ENCODE data around the gene KHNYN. TPM values are rescaled to one million over a fixed set of nuclear protein-coding genes. Genes with fewer than 3 reads are reported as not detected.
A peak's percentile ranks its signal among the peaks of the same experiment; 100 is the strongest.

KHNYN gene
- total and polyA plus RNA-seq, 2 experiments from 2014 or later, result 2.7 to 28.1 TPM

DNA sequence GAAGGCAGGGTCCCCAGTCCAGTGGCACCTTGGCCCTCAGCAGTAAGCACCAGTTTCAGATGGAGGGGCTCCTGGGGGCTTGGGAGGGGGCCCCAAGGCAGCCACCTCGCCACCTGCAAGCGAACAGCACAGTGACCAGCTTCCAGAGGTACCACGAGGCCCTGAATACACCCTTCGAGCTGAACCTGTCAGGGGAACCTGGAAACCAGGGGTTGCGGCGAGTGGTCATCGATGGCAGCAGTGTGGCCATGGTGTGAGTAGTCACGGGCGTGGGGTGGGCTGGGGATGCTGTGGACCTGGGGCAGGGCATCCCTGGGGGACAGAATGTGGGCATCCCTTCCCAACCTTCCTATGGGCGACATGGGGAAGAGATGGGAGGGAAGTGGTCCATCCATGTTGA, 19.8 kb upstream of the KHNYN start (continued):
- TF ChIP-seq, protein P1, sequence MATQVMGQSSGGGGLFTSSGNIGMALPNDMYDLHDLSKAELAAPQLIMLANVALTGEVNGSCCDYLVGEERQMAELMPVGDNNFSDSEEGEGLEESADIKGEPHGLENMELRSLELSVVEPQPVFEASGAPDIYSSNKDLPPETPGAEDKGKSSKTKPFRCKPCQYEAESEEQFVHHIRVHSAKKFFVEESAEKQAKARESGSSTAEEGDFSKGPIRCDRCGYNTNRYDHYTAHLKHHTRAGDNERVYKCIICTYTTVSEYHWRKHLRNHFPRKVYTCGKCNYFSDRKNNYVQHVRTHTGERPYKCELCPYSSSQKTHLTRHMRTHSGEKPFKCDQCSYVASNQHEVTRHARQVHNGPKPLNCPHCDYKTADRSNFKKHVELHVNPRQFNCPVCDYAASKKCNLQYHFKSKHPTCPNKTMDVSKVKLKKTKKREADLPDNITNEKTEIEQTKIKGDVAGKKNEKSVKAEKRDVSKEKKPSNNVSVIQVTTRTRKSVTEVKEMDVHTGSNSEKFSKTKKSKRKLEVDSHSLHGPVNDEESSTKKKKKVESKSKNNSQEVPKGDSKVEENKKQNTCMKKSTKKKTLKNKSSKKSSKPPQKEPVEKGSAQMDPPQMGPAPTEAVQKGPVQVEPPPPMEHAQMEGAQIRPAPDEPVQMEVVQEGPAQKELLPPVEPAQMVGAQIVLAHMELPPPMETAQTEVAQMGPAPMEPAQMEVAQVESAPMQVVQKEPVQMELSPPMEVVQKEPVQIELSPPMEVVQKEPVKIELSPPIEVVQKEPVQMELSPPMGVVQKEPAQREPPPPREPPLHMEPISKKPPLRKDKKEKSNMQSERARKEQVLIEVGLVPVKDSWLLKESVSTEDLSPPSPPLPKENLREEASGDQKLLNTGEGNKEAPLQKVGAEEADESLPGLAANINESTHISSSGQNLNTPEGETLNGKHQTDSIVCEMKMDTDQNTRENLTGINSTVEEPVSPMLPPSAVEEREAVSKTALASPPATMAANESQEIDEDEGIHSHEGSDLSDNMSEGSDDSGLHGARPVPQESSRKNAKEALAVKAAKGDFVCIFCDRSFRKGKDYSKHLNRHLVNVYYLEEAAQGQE (IDR thresholded peaks at IDR 0.05; ENCODE audit: unreplicated experiment), result no peak
- TF ChIP-seq STAT1 (IDR thresholded peaks at IDR 0.05; ENCODE audit: unreplicated experiment) (no peak), JUNB (IDR thresholded peaks at IDR 0.05; ENCODE audit: unreplicated experiment) (no peak)
- TF ChIP-seq, protein P2, sequence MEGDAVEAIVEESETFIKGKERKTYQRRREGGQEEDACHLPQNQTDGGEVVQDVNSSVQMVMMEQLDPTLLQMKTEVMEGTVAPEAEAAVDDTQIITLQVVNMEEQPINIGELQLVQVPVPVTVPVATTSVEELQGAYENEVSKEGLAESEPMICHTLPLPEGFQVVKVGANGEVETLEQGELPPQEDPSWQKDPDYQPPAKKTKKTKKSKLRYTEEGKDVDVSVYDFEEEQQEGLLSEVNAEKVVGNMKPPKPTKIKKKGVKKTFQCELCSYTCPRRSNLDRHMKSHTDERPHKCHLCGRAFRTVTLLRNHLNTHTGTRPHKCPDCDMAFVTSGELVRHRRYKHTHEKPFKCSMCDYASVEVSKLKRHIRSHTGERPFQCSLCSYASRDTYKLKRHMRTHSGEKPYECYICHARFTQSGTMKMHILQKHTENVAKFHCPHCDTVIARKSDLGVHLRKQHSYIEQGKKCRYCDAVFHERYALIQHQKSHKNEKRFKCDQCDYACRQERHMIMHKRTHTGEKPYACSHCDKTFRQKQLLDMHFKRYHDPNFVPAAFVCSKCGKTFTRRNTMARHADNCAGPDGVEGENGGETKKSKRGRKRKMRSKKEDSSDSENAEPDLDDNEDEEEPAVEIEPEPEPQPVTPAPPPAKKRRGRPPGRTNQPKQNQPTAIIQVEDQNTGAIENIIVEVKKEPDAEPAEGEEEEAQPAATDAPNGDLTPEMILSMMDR (conservative IDR thresholded peaks at IDR 0.05; ENCODE audit: low read depth in 2 of 2), result no peak

DNA sequence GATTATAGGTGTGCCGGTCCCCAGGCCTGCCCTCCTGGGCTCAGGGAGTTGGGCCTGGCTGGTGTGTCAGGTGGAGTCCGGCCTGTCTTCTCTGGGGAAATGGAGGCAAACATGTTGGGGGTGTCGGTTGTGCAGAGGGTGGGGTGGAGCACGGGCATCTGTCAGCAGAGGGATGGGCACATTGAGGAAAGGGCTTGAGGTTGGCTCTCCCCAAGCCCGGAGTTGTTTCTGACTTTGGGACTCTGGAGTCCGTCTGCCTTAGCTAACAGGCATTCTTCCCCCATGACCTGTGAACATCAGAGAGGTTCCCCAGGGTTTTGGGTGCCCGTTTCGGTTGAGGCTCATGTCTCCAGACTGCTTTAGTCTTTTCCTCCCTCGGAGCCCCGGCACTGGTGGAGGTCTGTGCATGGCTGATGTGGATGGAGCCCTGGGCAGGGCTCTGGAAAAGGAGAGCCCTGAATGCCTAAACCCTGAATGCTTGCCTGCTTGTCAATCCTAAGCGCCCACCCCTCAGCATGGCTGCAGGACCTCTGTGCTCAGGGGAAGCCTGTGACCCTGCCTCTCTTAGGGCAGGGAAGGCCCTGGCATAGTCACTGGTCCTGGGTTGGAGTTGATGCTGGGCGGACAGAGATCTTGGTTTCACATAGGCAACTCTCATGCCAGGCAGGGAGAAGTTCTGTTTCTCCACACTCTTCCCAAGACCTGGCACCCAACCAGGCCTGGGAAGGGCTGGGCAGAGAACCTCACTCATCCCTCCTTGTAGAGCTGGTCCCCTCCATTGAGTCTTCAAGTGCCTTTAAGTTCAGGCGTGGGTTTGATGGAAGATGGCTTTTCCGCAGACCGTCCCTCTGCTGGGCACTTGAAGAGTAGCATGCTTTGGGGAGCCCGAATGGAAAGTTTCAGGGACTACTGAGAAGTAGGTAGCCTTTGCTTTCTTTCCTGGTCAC, 18.0 kb upstream of the KHNYN start:
- Mint-ChIP-seq H3K27ac (no peak overlapping the region), H3K4me1 (no peaks in the 10 kb centered on the region), H3K27me3 (ENCODE audit: insufficient read depth, low read depth, poor library complexity) (peaks cover 4% of the 10 kb centered on the region), H3K36me3 (ENCODE audit: low read depth) (peaks cover 5% of the 10 kb centered on the region; the same call in 1 of the 3 replicates), H3K9me3 (no peaks in the 10 kb centered on the region; the same call in 2 of the 3 replicates), H3K4me3 (no peak overlapping the region)
- Histone ChIP-seq H3K4me3 (no peak overlapping the region), H3K4me1 (ENCODE audit: insufficient read depth) (no peaks in the 10 kb centered on the region), H3K79me2 (replicated peaks; ENCODE audit: insufficient read depth) (no peaks in the 10 kb centered on the region), H3K27ac (ENCODE audit: low read depth) (no peak overlapping the region), H3F3A (replicated peaks; ENCODE audit: low read depth) (no peaks in the 10 kb centered on the region), H3K9me2 (ENCODE audit: insufficient read depth) (no peaks in the 10 kb centered on the region), H3K4me2 (no peak overlapping the region), H4K20me1 (replicated peaks; ENCODE audit: insufficient read depth) (no peaks in the 10 kb centered on the region), H3K27me3 (ENCODE audit: insufficient read depth) (no peaks in the 10 kb centered on the region), H3K36me3 (ENCODE audit: insufficient read depth) (no peaks in the 10 kb centered on the region), H2AFZ (no peak overlapping the region)
- peak; percentile 84 for DNase-seq (ENCODE audit: low spot score)
- peak; percentile 86 for ATAC-seq
- TF ChIP-seq EZH2phosphoT487 (IDR thresholded peaks at IDR 0.05; ENCODE audit: unreplicated experiment), result no peak
- TF ChIP-seq, protein P3, sequence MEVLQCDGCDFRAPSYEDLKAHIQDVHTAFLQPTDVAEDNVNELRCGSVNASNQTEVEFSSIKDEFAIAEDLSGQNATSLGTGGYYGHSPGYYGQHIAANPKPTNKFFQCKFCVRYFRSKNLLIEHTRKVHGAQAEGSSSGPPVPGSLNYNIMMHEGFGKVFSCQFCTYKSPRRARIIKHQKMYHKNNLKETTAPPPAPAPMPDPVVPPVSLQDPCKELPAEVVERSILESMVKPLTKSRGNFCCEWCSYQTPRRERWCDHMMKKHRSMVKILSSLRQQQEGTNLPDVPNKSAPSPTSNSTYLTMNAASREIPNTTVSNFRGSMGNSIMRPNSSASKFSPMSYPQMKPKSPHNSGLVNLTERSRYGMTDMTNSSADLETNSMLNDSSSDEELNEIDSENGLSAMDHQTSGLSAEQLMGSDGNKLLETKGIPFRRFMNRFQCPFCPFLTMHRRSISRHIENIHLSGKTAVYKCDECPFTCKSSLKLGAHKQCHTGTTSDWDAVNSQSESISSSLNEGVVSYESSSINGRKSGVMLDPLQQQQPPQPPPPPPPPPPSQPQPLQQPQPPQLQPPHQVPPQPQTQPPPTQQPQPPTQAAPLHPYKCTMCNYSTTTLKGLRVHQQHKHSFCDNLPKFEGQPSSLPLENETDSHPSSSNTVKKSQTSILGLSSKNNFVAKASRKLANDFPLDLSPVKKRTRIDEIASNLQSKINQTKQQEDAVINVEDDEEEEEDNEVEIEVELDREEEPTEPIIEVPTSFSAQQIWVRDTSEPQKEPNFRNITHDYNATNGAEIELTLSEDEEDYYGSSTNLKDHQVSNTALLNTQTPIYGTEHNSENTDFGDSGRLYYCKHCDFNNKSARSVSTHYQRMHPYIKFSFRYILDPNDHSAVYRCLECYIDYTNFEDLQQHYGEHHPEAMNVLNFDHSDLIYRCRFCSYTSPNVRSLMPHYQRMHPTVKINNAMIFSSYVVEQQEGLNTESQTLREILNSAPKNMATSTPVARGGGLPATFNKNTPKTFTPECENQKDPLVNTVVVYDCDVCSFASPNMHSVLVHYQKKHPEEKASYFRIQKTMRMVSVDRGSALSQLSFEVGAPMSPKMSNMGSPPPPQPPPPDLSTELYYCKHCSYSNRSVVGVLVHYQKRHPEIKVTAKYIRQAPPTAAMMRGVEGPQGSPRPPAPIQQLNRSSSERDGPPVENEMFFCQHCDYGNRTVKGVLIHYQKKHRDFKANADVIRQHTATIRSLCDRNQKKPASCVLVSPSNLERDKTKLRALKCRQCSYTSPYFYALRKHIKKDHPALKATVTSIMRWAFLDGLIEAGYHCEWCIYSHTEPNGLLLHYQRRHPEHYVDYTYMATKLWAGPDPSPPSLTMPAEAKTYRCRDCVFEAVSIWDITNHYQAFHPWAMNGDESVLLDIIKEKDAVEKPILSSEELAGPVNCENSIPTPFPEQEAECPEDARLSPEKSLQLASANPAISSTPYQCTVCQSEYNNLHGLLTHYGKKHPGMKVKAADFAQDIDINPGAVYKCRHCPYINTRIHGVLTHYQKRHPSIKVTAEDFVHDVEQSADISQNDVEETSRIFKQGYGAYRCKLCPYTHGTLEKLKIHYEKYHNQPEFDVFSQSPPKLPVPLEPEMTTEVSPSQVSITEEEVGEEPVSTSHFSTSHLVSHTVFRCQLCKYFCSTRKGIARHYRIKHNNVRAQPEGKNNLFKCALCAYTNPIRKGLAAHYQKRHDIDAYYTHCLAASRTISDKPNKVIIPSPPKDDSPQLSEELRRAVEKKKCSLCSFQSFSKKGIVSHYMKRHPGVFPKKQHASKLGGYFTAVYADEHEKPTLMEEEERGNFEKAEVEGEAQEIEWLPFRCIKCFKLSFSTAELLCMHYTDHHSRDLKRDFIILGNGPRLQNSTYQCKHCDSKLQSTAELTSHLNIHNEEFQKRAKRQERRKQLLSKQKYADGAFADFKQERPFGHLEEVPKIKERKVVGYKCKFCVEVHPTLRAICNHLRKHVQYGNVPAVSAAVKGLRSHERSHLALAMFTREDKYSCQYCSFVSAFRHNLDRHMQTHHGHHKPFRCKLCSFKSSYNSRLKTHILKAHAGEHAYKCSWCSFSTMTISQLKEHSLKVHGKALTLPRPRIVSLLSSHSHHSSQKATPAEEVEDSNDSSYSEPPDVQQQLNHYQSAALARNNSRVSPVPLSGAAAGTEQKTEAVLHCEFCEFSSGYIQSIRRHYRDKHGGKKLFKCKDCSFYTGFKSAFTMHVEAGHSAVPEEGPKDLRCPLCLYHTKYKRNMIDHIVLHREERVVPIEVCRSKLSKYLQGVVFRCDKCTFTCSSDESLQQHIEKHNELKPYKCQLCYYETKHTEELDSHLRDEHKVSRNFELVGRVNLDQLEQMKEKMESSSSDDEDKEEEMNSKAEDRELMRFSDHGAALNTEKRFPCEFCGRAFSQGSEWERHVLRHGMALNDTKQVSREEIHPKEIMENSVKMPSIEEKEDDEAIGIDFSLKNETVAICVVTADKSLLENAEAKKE (CRISPR knock-in tag; IDR thresholded peaks at IDR 0.05), result no peak
- TF ChIP-seq, protein P2 (conservative IDR thresholded peaks at IDR 0.05; ENCODE audit: low read depth in 2 of 2), result peak; percentile 72 to 78
